ENCODE results near the gene IGFL1. TPM values are rescaled to one million over a fixed set of nuclear protein-coding genes. Genes with fewer than 3 reads are reported as not detected.
"Not testable (repeated sequence)": the region's sequence is repeated elsewhere in the genome, so short reads cannot be mapped to it uniquely, and the experiment has no call there.

IGFL1 gene
- total RNA-seq, 1 donor from 2014 or later, result not detected

DNA sequence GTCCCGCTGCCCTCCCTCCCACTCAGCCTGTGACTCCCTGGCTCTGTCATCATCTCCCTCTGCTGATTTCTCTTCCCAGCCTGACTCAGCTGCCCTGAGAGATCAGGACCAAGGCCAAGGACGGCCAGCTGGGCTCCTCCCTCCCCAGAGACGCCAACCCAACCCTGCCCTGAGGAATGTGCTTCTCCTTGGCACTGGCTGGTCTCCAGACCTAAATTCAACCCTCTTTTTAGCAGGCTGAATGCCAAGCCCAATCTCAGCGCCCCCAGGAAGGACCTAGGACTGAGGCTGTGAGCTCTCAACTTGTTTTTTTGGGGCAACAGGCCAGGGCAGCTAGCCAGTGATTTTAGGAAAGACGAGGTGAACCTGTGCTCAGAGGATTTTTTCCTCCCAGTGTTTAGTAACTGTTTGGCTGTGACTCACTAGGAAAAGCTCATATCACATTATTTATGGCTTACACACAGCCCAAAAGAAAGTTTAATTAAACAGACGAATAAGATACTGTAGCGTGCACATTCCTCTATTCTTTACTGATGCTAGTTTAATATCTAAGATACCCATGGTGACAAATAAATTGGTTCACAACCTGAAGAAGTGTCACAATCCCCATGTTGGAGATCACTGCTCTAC lies 7.4 kb upstream of the IGFL1 start:
- DNase-seq (ENCODE audit: low read depth), result peak; percentile 92

DNA sequence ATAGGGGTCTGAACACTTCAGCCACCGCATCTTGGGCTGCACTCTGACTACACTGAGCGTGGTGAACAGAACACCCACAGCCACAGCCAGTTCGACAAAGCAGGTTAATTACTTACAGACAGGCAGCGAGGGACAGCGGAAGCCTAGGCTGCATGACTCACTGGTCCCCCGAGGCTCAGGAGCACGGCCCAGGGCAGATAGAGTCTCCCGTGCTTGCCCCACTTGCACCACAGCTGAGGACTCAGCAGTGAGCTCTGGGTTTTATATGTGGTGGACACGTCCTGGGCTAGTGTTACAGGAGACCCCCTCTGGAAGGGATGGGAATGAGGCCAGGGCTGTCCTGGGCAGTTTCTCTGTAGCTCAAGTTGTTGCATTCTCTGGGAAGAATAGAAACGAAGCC lies 5.8 kb upstream of the IGFL1 start:
- not testable (repeated sequence) for DNase-seq (ENCODE audit: low read depth)

DNA sequence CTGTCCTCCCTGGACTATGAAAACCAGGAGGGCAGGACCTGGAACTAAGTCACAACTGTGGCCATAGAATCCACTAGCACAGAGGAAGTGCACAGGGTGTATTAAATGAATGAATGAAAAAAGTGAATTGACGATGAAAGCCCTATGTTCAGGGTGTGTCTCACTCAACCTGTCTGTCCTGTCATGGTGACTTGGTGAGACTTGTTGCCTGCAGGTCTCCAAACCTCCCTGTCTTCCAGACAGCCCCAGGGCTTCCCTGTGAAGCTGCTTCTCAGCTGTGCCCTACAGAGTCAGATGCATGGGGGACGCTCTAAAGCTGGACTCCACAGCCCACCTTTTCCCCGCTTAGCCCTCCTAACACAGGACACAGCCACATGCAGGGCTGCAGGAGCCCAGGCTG lies 4.8 kb upstream of the IGFL1 start:
- DNase-seq (ENCODE audit: low read depth), result no peak

DNA sequence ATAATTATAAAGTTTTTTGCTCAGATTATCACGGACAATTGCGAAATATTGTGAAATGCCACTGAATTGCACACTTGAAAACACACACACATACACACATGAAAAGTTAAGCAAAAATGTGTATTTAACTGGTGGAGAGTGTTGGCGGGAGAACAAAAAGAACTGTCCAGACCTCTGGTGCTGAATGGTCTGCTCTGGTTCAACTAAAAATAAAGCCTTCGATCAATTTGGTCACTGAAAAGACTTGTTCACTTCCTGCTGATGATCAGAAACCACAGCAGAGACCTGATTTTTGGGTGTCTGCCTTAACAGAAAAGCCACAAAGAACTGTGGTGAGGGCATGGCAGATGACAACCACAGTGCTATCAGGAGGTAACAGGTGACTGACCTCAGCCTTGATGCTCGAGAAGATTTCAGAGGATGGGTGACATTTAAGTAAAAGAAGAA lies 4.0 kb upstream of the IGFL1 start:
- DNase-seq (ENCODE audit: low read depth), result peak; percentile 46

DNA sequence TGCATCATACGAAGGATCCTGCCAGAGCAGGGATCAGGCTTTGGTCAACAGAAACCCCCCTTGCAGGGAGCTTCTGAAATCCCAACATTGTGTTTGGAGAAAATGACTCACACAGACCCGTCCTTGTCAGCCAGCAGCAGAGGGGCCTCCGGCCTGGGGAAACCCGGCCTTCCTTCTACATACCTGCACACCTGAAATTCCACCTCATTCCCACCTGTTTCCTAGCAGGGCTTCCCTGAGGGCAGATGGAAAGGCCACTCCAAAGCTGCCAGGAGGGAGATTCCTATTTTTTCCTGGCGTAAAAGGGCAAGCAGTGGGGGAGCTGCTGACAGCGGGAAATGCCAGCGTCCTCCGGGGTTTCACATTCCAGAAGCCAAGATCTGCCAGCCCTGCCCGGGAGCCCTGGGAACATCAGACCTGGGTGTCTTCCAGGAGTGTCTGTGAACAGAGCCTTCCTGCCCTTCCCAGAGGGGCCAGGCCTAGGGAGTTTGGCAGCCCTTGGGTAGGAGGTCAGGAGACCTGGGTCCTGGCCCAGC lies 3.0 kb upstream of the IGFL1 start:
- no peak for DNase-seq (ENCODE audit: low read depth)

DNA sequence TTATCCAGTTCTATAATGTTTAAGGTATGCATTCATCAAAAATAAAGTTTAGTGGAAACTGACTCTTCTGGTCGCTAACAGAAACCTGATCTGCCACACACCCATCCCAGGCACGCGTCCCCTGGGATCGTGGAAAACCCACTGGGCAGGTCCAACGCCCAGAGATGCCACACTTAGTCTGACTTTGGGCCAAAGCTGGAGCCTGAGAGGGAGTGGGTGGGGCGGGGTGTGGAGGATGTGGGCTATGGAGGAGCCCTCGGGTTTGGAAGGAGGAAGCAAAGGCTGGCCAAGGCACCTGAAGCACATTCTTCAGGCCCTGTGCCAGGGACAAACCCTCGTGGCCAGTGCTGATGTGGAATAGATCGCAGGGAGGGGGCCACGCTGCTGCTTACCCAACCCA lies 2.5 kb downstream of the IGFL1 start:
- no peak for DNase-seq (ENCODE audit: low read depth)

DNA sequence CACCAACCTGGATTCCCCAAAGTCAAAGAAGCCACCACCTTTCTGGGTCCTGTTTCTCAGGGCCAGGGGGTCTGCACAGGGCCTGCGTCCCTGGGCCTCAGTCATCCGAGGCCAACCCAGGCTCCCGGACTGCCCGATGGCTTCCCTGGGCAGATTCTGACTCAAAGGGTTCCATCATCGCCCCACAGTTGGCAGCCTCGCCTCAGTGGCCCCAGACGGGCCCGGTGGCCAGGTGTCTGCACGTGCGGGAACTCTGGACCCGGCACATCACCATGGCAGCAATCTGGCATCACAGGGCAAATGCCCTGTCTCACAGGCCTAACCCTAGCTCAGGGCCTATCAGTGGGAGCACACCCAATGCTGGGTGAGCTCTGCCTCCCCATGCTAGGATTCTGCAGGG lies 2.9 kb downstream of the IGFL1 start:
- DNase-seq (ENCODE audit: low read depth), result no peak

DNA sequence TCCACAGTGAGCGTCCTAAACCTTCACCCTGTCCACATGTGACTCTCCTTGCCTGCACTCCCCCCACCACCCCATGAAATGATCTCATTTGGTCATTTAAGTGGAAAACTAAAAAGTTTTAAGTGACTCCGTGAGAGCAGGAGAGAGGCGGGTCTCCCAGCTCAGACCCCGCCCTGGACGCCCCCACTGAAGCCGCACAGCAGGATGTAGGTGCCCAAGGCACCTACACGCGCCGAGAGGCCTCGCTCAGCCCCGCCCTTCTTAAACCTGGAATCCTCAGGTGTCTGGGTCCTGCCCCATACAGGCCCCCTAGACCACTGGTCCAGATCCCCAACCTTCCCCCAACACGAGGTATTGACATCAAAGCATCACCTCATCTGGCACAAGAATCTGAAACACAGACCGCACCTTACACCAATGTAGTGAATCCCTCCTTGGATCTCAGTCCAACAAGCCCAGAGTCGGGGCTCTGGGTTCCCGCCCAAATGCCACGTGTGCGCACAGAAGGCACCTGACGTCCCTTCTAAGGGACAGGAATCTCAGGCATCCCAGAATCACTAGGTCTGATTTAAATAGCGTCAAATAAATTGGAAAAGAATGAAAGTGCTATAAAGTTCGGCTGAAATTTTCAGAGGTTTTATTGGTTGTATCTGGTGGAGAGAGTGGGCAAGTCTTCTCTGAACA lies 3.5 kb downstream of the IGFL1 start:
- no peak for DNase-seq (ENCODE audit: low read depth)

DNA sequence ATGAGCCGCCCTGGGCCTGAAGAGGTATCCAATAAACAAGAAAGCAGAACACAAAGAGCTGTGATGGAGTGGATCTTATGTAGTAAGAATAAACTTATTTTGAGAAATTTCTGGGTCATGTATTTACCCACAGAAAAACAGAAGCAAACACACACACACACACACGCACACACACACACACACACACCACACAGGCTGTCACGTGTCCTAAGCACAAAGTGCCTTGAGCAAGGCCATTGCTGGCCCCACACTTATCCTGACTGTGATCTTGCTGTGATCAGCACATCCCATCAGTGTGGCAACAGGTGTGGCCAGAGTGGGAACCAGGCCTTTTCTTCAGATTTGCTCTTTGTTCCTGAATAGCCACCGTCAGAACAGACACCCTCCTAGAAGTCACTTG lies 4.3 kb downstream of the IGFL1 start:
- DNase-seq (ENCODE audit: low read depth), result not testable (repeated sequence)

DNA sequence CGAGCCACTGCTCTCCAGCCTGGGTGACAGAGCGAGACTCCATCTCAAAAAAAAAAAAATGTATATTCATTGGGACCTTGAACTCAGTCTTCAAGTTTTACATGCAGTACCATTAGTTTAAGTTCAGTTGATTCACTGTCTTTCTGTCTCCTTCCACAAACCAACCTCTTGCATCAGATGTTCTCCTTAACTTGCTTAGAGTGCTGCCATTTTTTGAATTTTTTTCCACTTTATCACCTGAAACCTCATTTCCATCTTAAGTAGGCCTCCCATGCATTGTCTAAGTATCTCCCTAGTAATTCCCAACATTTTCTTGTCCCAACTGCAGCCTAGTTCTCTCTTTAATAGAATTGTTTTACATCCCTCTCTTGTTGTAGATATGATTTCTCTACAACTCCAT lies 8.6 kb downstream of the IGFL1 start:
- DNase-seq (ENCODE audit: low read depth), result not testable (repeated sequence)

DNA sequence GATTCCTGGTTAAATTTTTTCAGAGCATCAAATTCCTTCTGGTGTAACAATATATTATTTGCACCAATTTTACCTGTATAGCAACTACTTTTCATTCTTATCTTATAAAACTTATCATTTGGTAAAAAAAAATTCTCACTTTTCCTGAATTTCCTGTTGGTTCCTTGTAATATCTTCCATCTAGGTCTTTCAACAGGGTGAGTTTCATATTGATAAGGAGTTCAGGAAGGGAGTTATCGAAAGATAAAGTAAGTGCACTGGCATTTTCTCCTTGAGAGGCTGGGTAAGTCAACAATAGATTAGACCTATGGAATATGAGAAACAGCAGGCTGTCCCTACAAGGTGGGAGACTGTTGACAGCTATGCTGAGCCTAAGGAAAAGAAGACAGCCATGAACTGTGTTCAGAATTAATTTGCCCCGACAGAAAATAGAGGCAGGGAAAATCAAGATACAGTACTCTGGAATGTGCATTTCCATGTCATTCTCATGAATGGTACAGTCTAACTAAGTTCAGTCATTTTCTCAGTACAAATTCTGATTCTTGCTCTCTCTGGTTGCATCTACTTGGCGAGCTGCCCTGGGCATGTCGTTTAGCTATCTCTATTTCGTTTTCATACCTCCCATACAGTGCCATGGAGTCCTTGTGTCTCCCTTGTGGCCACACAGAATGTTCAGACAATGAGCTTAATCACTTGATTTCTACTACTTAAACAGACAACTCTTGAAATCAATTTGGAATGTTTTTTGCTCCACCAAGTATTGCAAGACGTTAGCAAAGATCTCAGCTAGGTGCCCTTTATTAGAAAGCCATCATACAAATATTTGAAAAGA lies 9.9 kb downstream of the IGFL1 start:
- DNase-seq (ENCODE audit: low read depth), result no peak

DNA sequence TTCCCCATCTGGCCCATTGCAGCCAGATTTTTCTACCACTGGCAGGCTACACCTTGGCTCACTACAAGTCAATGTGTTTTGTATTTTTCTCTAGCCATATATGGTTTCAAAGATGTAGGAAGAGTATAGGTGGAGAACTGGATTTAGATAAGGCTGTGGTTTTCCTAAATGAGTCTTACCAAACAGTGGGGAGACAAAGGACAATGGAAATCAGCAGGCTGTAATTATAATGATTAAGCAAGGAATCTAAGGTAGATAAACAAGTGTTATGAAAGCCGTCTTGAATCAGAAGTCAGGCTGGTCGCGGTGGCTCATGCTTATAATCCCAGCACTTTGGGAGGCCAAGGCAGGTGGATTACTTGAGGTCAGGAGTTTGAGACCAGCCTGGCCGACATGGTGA lies 11.2 kb downstream of the IGFL1 start:
- DNase-seq (ENCODE audit: low read depth), result no peak

DNA sequence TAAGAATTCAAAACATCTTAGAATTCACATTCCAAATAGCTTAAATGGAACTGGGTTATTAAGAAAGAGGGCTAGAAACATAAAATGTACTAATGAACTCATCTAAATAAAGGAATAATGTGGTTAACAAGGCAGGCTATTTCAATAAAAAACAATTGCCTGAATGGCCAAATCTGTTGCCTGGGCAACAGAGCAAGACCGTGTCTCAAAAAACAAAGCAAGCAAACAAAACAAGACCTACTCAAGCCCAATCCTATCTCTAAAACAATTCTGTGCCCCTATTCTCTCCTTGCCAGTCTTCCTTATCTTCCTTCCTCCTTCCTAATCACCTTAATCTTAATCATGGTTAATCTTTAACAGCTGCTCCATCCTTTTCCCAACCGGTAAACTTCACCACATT lies 12.1 kb downstream of the IGFL1 start:
- DNase-seq (ENCODE audit: low read depth), result no peak

DNA sequence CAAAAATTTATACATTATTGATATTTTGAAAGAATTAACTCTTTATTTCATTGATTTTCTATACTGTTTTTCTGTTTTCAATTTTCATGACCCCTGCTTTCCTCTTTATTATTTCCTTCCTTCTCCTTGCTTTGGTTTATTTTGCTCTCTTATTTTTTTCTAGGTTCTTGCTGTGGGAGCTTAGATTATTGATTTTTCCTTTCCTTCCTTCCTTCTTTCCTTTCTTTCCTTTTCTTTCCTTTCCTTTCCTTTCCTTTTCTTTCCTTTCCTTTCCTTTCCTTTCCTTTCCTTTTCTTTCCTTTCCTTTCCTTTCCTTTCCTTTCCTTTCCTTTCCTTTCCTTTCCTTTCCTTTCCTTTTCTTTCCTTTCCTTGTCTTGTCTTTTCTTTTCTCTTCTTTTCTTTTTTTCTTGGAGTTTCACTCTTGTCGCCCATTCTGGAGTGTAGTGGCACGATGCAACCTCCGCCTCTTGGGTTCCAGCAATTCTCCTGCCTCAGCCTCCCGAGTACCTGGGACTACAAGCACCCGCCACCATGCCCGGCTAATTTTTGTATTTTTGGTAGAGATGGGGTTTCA lies 13.6 kb downstream of the IGFL1 start:
- not testable (repeated sequence) for DNase-seq (ENCODE audit: low read depth)

DNA sequence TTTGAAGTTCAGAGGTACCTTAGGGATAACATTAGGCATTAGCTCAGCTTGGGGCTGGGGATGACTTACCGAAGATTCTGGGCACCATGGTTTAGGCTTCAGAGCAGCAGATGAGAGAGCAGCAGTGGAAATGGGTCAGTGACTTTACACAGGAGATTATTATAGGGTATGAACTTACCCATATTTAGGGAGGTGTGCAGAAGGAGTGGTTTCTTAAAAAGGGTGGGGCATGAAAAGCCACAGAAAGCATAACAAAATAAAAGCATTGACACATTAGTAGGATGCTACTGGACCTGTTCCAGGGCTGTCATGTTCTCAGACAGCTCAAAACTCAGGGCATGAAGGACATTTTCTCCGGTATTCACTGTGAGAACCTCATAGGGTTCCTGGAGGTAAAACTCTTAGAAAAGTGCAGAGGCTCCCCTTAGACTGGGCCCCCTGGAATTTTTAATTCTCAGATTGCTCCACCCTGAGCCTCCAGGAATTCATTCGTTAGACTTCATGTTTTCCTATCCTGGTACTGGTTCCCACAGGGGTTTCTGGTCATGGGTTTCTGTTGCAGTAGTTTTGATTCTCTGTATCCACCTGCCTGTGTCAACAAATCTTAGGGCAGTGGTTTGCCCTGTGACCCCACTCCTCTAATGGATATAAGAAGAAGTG lies 20.7 kb downstream of the IGFL1 start:
- no peak for DNase-seq (ENCODE audit: low read depth)

DNA sequence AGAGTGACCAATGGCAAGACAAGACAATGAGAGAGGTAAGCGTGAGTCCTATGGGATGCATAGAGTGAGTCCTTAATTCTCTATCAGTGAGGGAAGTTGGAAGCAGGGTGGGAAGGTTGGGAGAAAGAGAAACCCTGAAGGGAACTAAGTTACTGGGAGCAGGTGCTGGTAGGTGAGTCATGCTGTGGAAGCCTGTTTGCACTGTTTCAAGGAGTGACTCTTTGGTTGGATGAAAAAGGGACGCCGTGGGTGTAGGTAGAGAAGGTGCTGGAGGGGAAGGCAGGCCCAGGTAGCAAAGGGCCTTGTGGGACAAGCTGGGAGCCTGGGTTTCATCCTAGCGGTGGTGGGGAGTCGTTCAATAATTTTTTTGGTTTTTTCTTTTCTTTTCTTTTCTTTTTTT lies 21.9 kb downstream of the IGFL1 start:
- DNase-seq (ENCODE audit: low read depth), result no peak

DNA sequence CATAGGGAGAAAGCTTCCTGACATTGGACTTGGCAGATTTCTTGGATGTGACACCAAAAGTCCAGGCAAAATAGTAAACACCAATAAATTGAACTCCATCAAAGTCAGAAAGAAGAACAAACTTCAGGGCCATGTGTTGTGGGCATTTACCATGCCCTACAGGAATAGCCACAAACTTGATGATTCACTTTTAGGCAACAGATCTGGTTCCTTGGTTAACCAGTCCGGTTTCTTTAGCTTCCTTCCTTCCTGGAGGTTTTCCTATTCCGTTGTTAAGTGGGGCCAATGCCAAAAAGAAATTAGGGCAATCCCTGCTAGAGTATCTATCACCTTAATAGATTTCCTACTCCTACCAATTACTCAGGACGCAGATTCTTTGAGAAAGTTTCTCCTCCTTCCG lies 25.2 kb downstream of the IGFL1 start:
- DNase-seq (ENCODE audit: low read depth), result peak; percentile 55

DNA sequence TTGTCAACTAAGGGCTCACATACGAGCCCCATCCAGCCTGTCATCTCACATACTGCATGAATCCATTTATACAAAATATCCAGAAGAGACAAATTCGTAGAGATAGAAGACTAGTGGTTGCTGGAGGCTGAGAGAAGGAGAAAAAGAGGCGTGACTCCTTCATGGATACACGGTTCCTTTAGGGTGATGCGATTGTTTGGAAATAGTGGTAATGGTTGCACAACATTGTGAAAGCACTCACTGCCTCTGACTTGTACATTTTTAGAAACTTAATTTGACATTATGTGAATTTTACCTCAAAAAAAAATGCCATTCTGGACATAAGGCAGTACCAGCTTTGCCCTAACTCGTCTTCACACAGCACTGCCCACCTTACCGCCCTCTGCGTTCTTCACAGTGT lies 27.3 kb downstream of the IGFL1 start:
- no peak for DNase-seq (ENCODE audit: low read depth)

DNA sequence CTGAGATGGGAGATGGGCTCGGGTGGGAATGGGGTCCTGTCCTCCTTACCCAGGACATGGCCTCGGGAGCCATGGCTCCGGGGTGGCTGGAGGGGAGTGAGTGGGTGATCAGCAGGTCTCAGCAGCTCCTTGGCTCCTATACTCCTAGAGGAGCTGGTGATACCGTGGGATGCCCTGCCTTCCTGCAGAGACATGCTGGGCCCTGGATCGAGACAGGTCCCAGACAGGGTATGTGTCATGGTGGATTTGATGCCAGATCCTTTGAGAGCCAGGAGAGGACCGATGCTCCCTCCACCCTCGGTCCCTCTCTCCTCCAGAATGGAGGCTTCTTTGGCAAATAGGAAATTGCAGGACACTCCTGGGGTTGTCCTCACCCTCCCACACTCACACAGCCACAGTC lies 32.0 kb downstream of the IGFL1 start:
- not testable (repeated sequence) for DNase-seq (ENCODE audit: low read depth)

DNA sequence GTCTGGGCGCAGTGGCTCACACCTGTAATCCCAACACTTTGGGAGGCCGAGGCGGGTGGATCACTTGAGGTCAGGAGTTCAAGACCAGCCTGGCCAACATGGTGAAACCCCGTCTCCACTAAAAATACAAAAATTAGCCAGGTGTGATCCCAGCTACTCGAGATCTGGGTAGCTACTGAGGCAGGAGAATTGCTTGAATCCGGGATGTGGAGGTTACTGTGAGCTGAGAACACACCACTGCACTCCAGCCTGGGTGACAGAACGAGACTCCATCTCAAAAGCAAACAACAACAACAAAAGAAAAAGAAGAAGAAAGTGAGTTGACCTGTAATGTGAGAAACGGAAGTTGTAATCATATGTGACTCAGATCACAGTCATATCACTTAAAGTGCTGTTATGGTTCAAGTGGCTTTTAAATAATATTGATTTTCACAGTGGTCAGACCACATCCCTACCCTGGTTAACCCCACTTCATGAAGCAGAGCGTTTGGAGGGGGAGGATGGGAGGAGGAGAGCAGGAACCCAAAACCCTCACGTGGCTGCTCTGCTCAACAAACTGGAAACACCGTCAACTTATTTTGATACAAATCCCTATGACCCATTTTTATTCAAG lies 33.2 kb downstream of the IGFL1 start:
- peak; percentile 72 for DNase-seq (ENCODE audit: low read depth)

DNA sequence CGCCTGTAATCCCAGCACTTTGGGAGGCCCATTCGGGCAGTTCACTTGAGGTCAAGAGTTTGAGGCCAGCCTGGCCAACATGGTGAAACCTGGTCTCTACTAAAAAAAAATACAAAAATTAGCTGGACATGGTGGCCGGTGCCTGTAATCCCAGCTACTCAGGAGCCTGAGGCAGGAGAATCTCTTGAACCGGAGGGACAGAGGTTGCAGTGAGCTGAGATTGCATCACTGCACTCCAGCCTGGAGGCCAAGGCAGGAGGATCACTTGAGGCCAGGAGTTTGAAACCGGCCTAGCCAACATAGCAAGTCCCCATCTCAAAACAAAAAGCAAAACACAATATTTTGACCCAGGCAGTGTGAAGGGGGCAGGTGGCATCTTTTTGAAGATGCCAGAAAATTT lies 35.3 kb downstream of the IGFL1 start:
- not testable (repeated sequence) for DNase-seq (ENCODE audit: low read depth)

Measured in myocyte (in vitro differentiated cells).